ENCODE results near the gene GPC5. TPM values are rescaled to one million over a fixed set of nuclear protein-coding genes. Genes with fewer than 3 reads are reported as not detected.

GPC5 gene
- total RNA-seq, 1 experiment from 2014 or later = 0.15 TPM

DNA sequence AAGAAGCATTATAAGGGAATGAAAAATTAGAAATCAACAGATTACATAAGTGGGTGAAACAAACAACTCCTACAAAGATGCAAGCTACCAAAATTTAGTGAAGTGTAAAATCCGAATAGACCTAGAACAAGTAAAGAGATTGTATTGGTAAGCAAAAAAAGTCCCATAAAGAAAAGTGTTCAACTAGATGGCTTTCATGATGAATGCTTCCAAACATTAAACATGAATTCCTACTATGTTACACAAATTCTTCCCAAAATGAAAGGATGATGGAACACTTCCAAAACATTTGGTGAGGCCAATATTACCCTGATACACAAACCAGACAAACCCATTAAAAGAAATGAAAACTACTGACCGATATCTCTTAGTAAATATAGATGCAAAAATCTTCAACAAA, 139.0 kb downstream of the GPC5 start:
- TF ChIP-seq, protein P1, sequence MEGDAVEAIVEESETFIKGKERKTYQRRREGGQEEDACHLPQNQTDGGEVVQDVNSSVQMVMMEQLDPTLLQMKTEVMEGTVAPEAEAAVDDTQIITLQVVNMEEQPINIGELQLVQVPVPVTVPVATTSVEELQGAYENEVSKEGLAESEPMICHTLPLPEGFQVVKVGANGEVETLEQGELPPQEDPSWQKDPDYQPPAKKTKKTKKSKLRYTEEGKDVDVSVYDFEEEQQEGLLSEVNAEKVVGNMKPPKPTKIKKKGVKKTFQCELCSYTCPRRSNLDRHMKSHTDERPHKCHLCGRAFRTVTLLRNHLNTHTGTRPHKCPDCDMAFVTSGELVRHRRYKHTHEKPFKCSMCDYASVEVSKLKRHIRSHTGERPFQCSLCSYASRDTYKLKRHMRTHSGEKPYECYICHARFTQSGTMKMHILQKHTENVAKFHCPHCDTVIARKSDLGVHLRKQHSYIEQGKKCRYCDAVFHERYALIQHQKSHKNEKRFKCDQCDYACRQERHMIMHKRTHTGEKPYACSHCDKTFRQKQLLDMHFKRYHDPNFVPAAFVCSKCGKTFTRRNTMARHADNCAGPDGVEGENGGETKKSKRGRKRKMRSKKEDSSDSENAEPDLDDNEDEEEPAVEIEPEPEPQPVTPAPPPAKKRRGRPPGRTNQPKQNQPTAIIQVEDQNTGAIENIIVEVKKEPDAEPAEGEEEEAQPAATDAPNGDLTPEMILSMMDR (conservative IDR thresholded peaks at IDR 0.05) = no peak
- H4K5ac ChIP-seq (ENCODE audit: insufficient read length, low read depth, low read length) = no peak overlapping the region
- H3K9me3 ChIP-seq (ENCODE audit: control insufficient read depth, low read depth, low read length) = no peaks in the 10 kb centered on the region
- no peak overlapping the region for H3K27ac ChIP-seq (ENCODE audit: insufficient read length, low read depth, low read length)
- no peak overlapping the region for H2BK120ac ChIP-seq (ENCODE audit: low read depth, low read length, poor library complexity, severe bottlenecking)
- no peak overlapping the region for H3K23ac ChIP-seq (ENCODE audit: insufficient read length, low read depth, low read length)
- Mint-ChIP-seq H3K4me1 (peaks cover 0 to 3% of the 10 kb centered on the region in 2 experiments; a peak in 1 of 4 replicates), H3K4me3 (no peak overlapping the region), H3K27ac (no peak overlapping the region), H3K9me3 (no peaks in the 10 kb centered on the region), H3K27me3 (ENCODE audit: low read depth) (no peaks in the 10 kb centered on the region), H3K36me3 (ENCODE audit: insufficient read depth in 1 of 3, low read depth in 3 of 3) (no peaks in the 10 kb centered on the region)
- H3K27me3 ChIP-seq (ENCODE audit: insufficient read depth, low read length) = no peaks in the 10 kb centered on the region
- H3K18ac ChIP-seq (ENCODE audit: insufficient read length, low read depth, low read length) = no peak overlapping the region
- H3K4ac ChIP-seq (ENCODE audit: low read depth, low read length) = no peak overlapping the region
- no peaks in the 10 kb centered on the region for H3K79me1 ChIP-seq (ENCODE audit: insufficient read depth, low read depth, low read length, poor library complexity, severe bottlenecking)
- no peak overlapping the region for H2BK5ac ChIP-seq (ENCODE audit: insufficient read length, low read length)
- no peak overlapping the region for H3K9ac ChIP-seq (ENCODE audit: extremely low read depth, insufficient read length, low read length)
- H3K14ac ChIP-seq (ENCODE audit: insufficient read depth, low read length) = no peak overlapping the region
- H3K23me2 ChIP-seq (ENCODE audit: insufficient read length, low read depth, low read length, poor library complexity, severe bottlenecking) = no peaks in the 10 kb centered on the region
- H2BK20ac ChIP-seq (ENCODE audit: low read depth, low read length, poor library complexity, severe bottlenecking) = no peak overlapping the region
- DNase-seq = no peak
- no CpG with 5 or more reads among the region's 2 CpGs for WGBS (ENCODE audit: extremely low coverage, insufficient read length, low lambda C conversion rate)
- no peaks in the 10 kb centered on the region for H4K20me1 ChIP-seq (ENCODE audit: control insufficient read depth, insufficient read depth, insufficient read length)
- no peak overlapping the region for H2BK12ac ChIP-seq (ENCODE audit: insufficient read length, low read depth, low read length)
- no peak overlapping the region for H4K8ac ChIP-seq (replicated peaks; ENCODE audit: insufficient read length, low read depth, low read length)
- H3T11ph ChIP-seq (ENCODE audit: low read length) = no peak overlapping the region
- no peaks in the 10 kb centered on the region for H3K79me2 ChIP-seq (ENCODE audit: insufficient read depth, low read length)
- no peak overlapping the region for H3K4me2 ChIP-seq (ENCODE audit: insufficient read depth, insufficient read length, low read length)
- no peak overlapping the region for H2AFZ ChIP-seq (ENCODE audit: low read length)
- no peak overlapping the region for H3K56ac ChIP-seq (ENCODE audit: insufficient read length, low read depth, low read length)
- H4K91ac ChIP-seq (ENCODE audit: insufficient read length, low read depth, low read length) = no peak overlapping the region
- no peak overlapping the region for H2AK5ac ChIP-seq (ENCODE audit: insufficient read length, low read length)
- no peak overlapping the region for H2BK15ac ChIP-seq (ENCODE audit: low read depth, low read length)
- H3K4me1 ChIP-seq (ENCODE audit: insufficient read depth, low read length) = no peaks in the 10 kb centered on the region

All from H9 (cell line).